Smooth muscle cell (in vitro differentiated cells): ENCODE measurements around the gene ATP6V1F. TPM values are rescaled to one million over a fixed set of nuclear protein-coding genes. Genes with fewer than 3 reads are reported as not detected.

Experiments used
- DNase-seq: peaks from one replicate; lab custom pipeline; 2025; ENCODE audit not compliant: unreplicated experiment; lab: John Stamatoyannopoulos, UW
- H2AFZ ChIP-seq: fragments of 200-600 bp; sonication (generic); 2 replicates; pipeline ENCODE4 v1.6.0; 2016; ENCODE audit warnings: antibody characterized with exemption, low read depth, mild to moderate bottlenecking
- H3F3A ChIP-seq: fragments of 200-600 bp; sonication (generic); 2 replicates; pipeline ENCODE4 v1.6.0; 2017; ENCODE audit warnings: antibody characterized with exemption, low read depth
- H3K27ac ChIP-seq: fragments of 200-600 bp; sonication (generic); 2 replicates; pipeline ENCODE4 v1.5.1; 2016; ENCODE audit warnings: low read depth, mild to moderate bottlenecking
- H3K27me3 ChIP-seq: fragments of 200-600 bp; sonication (generic); 2 replicates; pipeline ENCODE4 v1.6.1; 2016; ENCODE audit warnings: low read depth, mild to moderate bottlenecking
- H3K36me3 ChIP-seq: fragments of 200-600 bp; sonication (generic); 2 replicates; pipeline ENCODE4 v1.5.1; 2016; ENCODE audit warnings: low read depth
- H3K4me1 ChIP-seq: fragments of 200-600 bp; sonication (generic); 2 replicates; pipeline ENCODE4 v1.5.1; 2016; ENCODE audit warnings: low read depth
- H3K4me2 ChIP-seq: fragments of 200-600 bp; sonication (generic); 2 replicates; pipeline ENCODE4 v1.6.0; 2016; ENCODE audit warnings: mild to moderate bottlenecking
- H3K4me3 ChIP-seq: fragments of 200-600 bp; sonication (generic); 2 replicates; pipeline ENCODE4 v1.5.1; 2016; ENCODE audit warnings: mild to moderate bottlenecking
- H3K79me2 ChIP-seq: fragments of 200-600 bp; sonication (generic); 2 replicates; pipeline ENCODE4 v1.6.0; 2016; ENCODE audit warnings: low read depth, mild to moderate bottlenecking
- H3K9ac ChIP-seq: fragments of 200-600 bp; sonication (generic); 2 replicates; pipeline ENCODE4 v1.6.0; 2016; ENCODE audit warnings: low read depth
- H3K9me3 ChIP-seq: fragments of 200-600 bp; sonication (generic); replicated peaks from 2 replicates; pipeline ENCODE4 v1.5.1; 2016; ENCODE audit warnings: low read depth
- H4K20me1 ChIP-seq: fragments of 200-600 bp; sonication (generic); 2 replicates; pipeline ENCODE4 v1.6.0; 2016; ENCODE audit warnings: low read depth
- CTCF ChIP-seq: fragments of 200-600 bp; sonication (generic); IDR thresholded peaks from 2 replicates; pipeline ENCODE4 v1.5.1; 2017; ENCODE audit warnings: borderline replicate concordance, mild to moderate bottlenecking, antibody characterized with exemption; ENCODE audit not compliant: insufficient read depth, poor library complexity, severe bottlenecking
- WGBS: methylation state at CpG from one replicate; pipeline ENCODE4 v1.1.7; 2016; ENCODE audit warnings: low lambda C conversion rate; 5-methylcytosine and 5-hydroxymethylcytosine counted together
- polyA plus RNA-seq: library from polyadenylated mRNA; unstranded; fragments of >200 nt; fragmentation: Nextera tagmentation; extraction: Ambion mirVana; gene quantifications from 2 replicates; pipeline ENCODE4 v1.2.1, GENCODE V29; 2016
- total RNA-seq: library from RNA; depleted of rRNA; stranded (reverse); fragments of >200 nt; gene quantifications from 2 replicates; pipeline ENCODE4 v1.2.3, GENCODE V29; 2014

ATP6V1F gene
- total and polyA plus RNA-seq, 2 experiments from 2014 or later = 131 to 325 TPM

- Histone ChIP-seq H3K9ac (no peak overlapping the region), H3K4me3 (peak overlapping the region; percentile 62), H3F3A (no peaks in the 10 kb centered on the region), H3K27ac (no peak overlapping the region), H3K79me2 (no peaks in the 10 kb centered on the region), H4K20me1 (no peaks in the 10 kb centered on the region), H3K4me1 (peaks cover 11% of the 10 kb centered on the region), H3K27me3 (peaks cover 2% of the 10 kb centered on the region), H2AFZ (peak overlapping the region; percentile 94), H3K9me3 (no peaks in the 10 kb centered on the region), H3K4me2 (peak overlapping the region; percentile 88), H3K36me3 (no peaks in the 10 kb centered on the region)
- 80% methylated on average over 6 of the region's 6 CpGs for WGBS
- no peak for DNase-seq
- no peak for TF ChIP-seq CTCF
These were observed 46.3 kb downstream of the ATP6V1F start for GRCh38 chr7:128908750-128909624.

GRCh38 chr7:128909625-128910568, 47.2 kb downstream of the ATP6V1F start:
- H3K4me3 ChIP-seq = peak overlapping the region; percentile 62
- no peaks in the 10 kb centered on the region for H3K9me3 ChIP-seq
- H3K27ac ChIP-seq = no peak overlapping the region
- no peak for TF ChIP-seq CTCF
- no peak overlapping the region for H3K9ac ChIP-seq
- no peaks in the 10 kb centered on the region for H3F3A ChIP-seq
- H4K20me1 ChIP-seq = no peaks in the 10 kb centered on the region
- peak overlapping the region; percentile 94 for H2AFZ ChIP-seq
- peak overlapping the region; percentile 88 for H3K4me2 ChIP-seq
- DNase-seq = peak; percentile 75
- H3K79me2 ChIP-seq = no peaks in the 10 kb centered on the region
- H3K36me3 ChIP-seq = no peaks in the 10 kb centered on the region
- peaks cover 11% of the 10 kb centered on the region for H3K4me1 ChIP-seq
- WGBS = 1% methylated on average over 33 of the region's 42 CpGs
- H3K27me3 ChIP-seq = peaks cover 11% of the 10 kb centered on the region

GRCh38 chr7:128910569-128910945, 47.9 kb downstream of the ATP6V1F start, which contains the start of gene KCP:
KCP (minus strand) TSS chr7:128910709; CDS start chr7:128910676, 33 bp downstream.
- Histone ChIP-seq H3K9ac (no peak within 1 kb of the TSS), H2AFZ (peak within 1 kb of the TSS; percentile 94), H3K36me3 (no peaks in the 10 kb centered on the region), H3K9me3 (no peaks in the 10 kb centered on the region), H3K4me3 (peak within 1 kb of the TSS; percentile 62), H3K79me2 (no peaks in the 10 kb centered on the region), H3K27ac (no peak within 1 kb of the TSS), H4K20me1 (no peaks in the 10 kb centered on the region), H3K4me2 (peak within 1 kb of the TSS; percentile 88), H3F3A (no peaks in the 10 kb centered on the region), H3K27me3 (peaks cover 18% of the 10 kb centered on the region), H3K4me1 (peaks cover 11% of the 10 kb centered on the region)
- 17% methylated on average over 26 of the region's 34 CpGs for WGBS
- no peak for TF ChIP-seq CTCF
- no peak for DNase-seq
